ENCODE data around the gene EFNA2.

DNA sequence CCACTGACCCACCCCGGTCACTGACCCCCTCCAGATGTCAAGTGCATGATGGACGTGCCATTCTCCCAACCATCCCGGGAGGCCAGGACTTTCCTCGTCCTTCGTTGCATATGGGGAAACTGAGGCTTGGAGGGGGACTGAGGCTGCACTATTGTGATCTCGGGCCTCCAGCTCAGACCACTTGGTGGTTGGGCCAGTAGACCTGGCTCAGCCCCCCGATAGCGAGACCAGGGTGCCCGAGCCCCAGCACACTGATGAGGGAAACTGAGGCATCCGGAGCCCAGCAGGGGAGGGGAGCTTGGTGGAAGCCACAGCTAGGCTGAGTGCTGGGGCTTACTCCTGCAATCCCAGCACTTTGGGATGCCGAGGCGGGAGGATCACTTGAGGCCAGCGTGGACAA is 10.4 kb downstream of the EFNA2 start:
- TF ChIP-seq ZFP3 (CRISPR knock-in tag; IDR thresholded peaks at IDR 0.05), result no peak
- no peak for TF ChIP-seq TCF4 (CRISPR knock-in tag; IDR thresholded peaks at IDR 0.05; ENCODE audit: borderline replicate concordance)
- TF ChIP-seq GLIS3 (CRISPR knock-in tag; IDR thresholded peaks at IDR 0.05), result no peak
- TF ChIP-seq CSDC2 (CRISPR knock-in tag; IDR thresholded peaks at IDR 0.05), result no peak
- TF ChIP-seq, protein P1, sequence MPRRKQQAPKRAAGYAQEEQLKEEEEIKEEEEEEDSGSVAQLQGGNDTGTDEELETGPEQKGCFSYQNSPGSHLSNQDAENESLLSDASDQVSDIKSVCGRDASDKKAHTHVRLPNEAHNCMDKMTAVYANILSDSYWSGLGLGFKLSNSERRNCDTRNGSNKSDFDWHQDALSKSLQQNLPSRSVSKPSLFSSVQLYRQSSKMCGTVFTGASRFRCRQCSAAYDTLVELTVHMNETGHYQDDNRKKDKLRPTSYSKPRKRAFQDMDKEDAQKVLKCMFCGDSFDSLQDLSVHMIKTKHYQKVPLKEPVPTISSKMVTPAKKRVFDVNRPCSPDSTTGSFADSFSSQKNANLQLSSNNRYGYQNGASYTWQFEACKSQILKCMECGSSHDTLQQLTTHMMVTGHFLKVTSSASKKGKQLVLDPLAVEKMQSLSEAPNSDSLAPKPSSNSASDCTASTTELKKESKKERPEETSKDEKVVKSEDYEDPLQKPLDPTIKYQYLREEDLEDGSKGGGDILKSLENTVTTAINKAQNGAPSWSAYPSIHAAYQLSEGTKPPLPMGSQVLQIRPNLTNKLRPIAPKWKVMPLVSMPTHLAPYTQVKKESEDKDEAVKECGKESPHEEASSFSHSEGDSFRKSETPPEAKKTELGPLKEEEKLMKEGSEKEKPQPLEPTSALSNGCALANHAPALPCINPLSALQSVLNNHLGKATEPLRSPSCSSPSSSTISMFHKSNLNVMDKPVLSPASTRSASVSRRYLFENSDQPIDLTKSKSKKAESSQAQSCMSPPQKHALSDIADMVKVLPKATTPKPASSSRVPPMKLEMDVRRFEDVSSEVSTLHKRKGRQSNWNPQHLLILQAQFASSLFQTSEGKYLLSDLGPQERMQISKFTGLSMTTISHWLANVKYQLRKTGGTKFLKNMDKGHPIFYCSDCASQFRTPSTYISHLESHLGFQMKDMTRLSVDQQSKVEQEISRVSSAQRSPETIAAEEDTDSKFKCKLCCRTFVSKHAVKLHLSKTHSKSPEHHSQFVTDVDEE (CRISPR knock-in tag; IDR thresholded peaks at IDR 0.05), result no peak
- TF ChIP-seq ZNF565 (CRISPR knock-in tag; conservative IDR thresholded peaks at IDR 0.05; ENCODE audit: low read depth), result no peak
- TF ChIP-seq ZNF8 (CRISPR knock-in tag; IDR thresholded peaks at IDR 0.05), result no peak
- no peak for TF ChIP-seq ARNTL (CRISPR knock-in tag; IDR thresholded peaks at IDR 0.05; ENCODE audit: borderline replicate concordance, low read depth)
- TF ChIP-seq, protein P2, sequence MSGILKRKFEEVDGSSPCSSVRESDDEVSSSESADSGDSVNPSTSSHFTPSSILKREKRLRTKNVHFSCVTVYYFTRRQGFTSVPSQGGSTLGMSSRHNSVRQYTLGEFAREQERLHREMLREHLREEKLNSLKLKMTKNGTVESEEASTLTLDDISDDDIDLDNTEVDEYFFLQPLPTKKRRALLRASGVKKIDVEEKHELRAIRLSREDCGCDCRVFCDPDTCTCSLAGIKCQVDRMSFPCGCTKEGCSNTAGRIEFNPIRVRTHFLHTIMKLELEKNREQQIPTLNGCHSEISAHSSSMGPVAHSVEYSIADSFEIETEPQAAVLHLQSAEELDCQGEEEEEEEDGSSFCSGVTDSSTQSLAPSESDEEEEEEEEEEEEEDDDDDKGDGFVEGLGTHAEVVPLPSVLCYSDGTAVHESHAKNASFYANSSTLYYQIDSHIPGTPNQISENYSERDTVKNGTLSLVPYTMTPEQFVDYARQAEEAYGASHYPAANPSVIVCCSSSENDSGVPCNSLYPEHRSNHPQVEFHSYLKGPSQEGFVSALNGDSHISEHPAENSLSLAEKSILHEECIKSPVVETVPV (CRISPR knock-in tag; IDR thresholded peaks at IDR 0.05), result no peak
- TF ChIP-seq SNAI2 (CRISPR knock-in tag; IDR thresholded peaks at IDR 0.05), result no peak
- no peak for TF ChIP-seq RARB (CRISPR knock-in tag; IDR thresholded peaks at IDR 0.05)
- TF ChIP-seq, protein P3, sequence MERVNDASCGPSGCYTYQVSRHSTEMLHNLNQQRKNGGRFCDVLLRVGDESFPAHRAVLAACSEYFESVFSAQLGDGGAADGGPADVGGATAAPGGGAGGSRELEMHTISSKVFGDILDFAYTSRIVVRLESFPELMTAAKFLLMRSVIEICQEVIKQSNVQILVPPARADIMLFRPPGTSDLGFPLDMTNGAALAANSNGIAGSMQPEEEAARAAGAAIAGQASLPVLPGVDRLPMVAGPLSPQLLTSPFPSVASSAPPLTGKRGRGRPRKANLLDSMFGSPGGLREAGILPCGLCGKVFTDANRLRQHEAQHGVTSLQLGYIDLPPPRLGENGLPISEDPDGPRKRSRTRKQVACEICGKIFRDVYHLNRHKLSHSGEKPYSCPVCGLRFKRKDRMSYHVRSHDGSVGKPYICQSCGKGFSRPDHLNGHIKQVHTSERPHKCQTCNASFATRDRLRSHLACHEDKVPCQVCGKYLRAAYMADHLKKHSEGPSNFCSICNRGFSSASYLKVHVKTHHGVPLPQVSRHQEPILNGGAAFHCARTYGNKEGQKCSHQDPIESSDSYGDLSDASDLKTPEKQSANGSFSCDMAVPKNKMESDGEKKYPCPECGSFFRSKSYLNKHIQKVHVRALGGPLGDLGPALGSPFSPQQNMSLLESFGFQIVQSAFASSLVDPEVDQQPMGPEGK (CRISPR knock-in tag; IDR thresholded peaks at IDR 0.05; ENCODE audit: borderline replicate concordance), result no peak
